Astrocyte of the cerebellum (primary cell): Measurements from ENCODE around the gene ADGRG3.
"Not testable (repeated sequence)": the region's sequence is repeated elsewhere in the genome, so short reads cannot be mapped to it uniquely, and the experiment has no call there.

Experiments used
- DNase-seq: peaks from one replicate; pipeline ENCODE4 v3.0.0-alpha.2; 2011; ENCODE audit warnings: low read depth
- H3K4me3 ChIP-seq: 2 replicates; pipeline ENCODE4 v1.5.1; 2011; ENCODE audit warnings: mild to moderate bottlenecking, low read depth, low read length, moderate library complexity
- in situ Hi-C: cut with HindIII; loops from 2 replicates; pipeline ENCODE4 v1.10.0; 2017; ENCODE audit warnings: low sequenced_read_pairs
- TF ChIP-seq, protein P1 (sequence below): IDR thresholded peaks from 2 replicates; pipeline ENCODE4 v1.5.1; 2012; ENCODE audit warnings: low read length, low read depth, moderate library complexity, mild to moderate bottlenecking; ENCODE audit errors: missing control alignments

The ADGRG3 gene

DNA sequence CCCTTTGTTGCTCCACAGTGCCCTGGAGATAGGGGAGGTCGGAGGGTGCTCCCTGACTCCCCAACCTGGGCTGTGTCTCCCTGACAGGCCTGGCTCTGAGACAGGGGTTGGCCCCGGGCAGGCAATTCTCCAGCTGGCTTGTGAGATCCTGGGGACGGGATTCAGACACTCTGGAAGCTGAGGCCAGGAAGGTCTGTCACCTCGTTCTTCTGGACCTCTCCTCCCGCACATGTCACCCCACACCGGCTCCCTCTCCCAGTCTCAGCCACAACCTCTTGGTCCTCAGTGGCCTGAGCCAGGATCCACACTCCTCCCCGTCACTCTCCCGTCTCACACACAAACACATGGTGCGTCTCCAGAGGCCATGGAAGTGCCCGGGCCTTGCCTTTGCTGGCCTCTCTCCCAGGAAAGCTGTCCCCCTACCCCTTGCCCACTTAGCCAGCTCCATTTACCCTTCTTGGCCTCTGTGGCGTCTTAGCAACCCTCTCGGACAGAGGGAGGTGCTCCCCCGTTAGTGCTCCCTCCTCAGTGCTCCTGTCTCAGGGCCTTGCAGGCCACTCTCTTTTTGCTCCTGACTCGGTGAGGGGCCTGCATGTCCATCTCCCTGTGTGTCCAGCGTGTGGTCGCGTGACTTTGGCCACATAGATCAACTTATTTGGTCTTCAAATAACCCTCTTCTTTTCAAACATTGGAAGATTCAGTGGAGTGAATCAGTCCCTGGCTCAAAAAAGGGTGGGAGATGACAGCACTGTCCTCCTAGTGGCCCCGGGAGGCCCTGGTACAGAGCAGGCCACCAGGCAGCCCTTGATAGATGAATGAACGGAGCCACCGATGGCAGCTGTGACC, 747 bp downstream of the ADGRG3 start:
- TF ChIP-seq, protein P1, sequence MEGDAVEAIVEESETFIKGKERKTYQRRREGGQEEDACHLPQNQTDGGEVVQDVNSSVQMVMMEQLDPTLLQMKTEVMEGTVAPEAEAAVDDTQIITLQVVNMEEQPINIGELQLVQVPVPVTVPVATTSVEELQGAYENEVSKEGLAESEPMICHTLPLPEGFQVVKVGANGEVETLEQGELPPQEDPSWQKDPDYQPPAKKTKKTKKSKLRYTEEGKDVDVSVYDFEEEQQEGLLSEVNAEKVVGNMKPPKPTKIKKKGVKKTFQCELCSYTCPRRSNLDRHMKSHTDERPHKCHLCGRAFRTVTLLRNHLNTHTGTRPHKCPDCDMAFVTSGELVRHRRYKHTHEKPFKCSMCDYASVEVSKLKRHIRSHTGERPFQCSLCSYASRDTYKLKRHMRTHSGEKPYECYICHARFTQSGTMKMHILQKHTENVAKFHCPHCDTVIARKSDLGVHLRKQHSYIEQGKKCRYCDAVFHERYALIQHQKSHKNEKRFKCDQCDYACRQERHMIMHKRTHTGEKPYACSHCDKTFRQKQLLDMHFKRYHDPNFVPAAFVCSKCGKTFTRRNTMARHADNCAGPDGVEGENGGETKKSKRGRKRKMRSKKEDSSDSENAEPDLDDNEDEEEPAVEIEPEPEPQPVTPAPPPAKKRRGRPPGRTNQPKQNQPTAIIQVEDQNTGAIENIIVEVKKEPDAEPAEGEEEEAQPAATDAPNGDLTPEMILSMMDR: no peak
- H3K4me3 ChIP-seq: no peak overlapping the region
- in situ Hi-C loops: no loop called here
- no peak for DNase-seq

DNA sequence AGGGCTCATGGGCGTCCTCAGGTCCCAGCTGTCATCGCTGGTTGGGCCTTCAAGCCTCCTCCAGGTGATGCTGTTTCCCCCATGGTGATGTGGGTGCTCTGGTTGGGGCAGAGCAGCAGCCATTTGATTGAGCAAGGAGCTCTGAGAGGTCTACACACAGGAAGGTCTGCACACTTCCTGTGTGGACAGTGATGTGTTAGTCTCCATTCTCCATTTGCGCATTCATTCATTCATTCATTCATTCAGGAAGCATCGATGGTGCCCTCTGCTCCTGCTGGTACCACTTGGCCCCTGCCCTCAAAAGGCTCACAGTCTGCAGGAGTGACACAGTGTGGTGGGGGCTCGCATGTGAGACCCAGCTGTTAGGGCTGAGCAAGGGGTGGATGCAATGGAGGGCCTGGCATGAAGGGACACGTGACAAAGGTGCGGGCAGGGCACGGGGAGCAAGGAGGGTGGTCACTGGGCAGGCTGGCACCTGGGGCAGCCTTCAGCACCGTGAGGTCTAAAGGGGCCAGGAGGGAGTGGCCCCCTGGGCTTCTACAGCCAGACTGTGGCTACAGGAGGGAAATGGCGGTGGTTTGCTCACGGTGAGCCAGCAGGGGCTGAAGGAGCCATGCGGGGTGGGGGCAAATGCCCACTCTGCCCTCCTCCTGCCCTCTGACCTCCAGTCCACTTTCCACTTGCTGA, 1.5 kb downstream of the ADGRG3 start:
- in situ Hi-C loops: no loop called here
- no peak for DNase-seq
- TF ChIP-seq, protein P1: no peak
- no peak overlapping the region for H3K4me3 ChIP-seq

DNA sequence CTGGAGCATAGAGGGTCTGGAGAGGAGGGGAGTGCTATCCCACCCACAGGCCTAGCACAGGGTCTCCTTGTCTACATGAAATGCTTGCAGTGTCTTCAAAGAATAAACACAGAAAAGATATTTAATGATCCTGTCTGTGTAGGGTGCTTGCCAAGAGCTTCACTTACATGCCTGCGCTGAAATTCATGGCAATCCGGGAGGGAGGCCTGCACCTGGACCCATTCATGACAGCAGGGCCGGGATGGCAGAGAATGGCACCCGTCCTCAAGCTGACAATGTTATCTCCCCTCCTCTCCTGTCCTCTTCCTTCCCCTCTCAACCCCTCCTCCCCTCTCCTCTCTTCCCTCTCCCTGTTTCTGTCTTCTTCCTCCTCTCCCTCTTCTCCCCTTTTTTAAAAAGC, 2.1 kb downstream of the ADGRG3 start:
- no peak overlapping the region for H3K4me3 ChIP-seq
- TF ChIP-seq, protein P1: no peak
- in situ Hi-C loops: no loop called here
- DNase-seq: no peak

DNA sequence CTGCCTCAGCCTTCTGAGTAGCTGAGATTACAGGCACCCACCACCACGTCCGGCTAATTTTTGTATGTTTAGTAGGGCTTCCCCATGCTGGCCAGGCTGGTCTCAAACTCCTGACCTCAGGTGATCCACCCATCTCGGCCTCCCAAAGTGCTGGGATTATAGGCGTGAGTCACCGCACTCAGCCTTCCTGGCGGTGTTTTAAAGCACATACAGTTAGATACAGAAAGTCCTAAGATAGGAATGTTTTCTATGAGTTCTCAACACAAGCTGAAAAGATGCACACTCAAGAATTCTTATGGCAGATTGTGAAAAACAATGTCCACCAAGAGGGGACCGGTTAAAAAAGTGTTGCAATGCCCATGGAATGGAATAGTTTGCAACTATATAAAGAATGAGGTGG, 3.3 kb downstream of the ADGRG3 start:
- DNase-seq, H3K4me3 ChIP-seq, in situ Hi-C loops: not testable (repeated sequence)

DNA sequence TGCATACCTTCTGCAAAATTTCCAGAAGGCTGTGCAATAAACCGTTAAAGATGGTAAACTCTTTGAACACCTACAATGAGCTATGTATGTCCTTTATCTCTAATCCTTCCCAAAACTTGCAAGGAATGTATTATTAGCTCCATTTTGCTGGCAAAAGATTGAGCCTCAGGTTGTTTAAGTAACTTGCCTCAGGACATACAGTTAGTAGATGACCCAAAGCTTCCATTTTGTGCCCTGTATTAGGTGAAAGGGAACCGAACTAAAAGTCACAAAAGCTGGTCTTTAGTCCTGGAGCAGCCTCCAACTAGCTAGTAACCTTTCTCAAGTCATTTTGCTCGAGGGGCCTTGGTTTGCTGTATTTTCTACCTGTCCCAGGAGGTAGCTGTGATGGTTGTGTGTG, 4.3 kb downstream of the ADGRG3 start:
- in situ Hi-C loops: no loop called here
- no peak for DNase-seq
- TF ChIP-seq, protein P1: no peak
- no peak overlapping the region for H3K4me3 ChIP-seq

DNA sequence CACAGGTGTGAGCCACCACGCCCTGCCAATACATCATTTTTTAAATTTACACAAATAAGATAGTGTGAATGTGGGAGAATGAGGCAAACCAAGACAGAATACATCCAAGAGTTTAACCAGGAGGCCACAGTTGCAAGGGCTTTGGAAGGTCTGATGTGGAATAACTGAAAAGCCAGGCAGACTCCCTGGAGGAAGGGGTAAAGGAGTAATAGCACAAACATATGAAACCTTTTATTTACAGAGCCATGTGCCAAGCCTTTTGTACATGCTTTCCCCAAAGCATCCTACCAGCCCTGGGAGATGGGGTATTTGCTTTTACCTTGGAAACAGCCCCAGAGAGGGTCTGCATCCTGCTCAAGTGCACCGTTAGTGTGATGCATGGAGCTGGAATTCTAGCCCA, 4.7 kb downstream of the ADGRG3 start:
- H3K4me3 ChIP-seq: no peak overlapping the region
- in situ Hi-C loops: no loop called here
- DNase-seq: no peak
- TF ChIP-seq, protein P1: no peak
